Endodermal cell (in vitro differentiated cells): ENCODE data around the gene GLYATL3. TPM values are rescaled to one million over a fixed set of nuclear protein-coding genes. Genes with fewer than 3 reads are reported as not detected.

Experiments used
- DNase-seq: peaks from one replicate; pipeline ENCODE4 v3.0.0-alpha.2; 2017
- H3K27ac ChIP-seq: 2 replicates; pipeline ENCODE4 v1.5.1; 2013; ENCODE audit warnings: mild to moderate bottlenecking, low read depth, low read length, moderate library complexity
- H3K27me3 ChIP-seq: 2 replicates; pipeline ENCODE4 v1.6.1; 2013; ENCODE audit warnings: mild to moderate bottlenecking, low read length, moderate library complexity; ENCODE audit not compliant: insufficient read depth, control insufficient read depth, poor library complexity, severe bottlenecking
- H3K36me3 ChIP-seq: 2 replicates; pipeline ENCODE4 v1.7.0; 2013; ENCODE audit warnings: mild to moderate bottlenecking, low read length, moderate library complexity; ENCODE audit not compliant: control insufficient read depth, insufficient read depth
- H3K4me1 ChIP-seq: one replicate; pipeline ENCODE4 v1.7.0; 2013; ENCODE audit warnings: low read length; ENCODE audit not compliant: control insufficient read depth, insufficient read depth
- H3K4me3 ChIP-seq: 2 replicates; pipeline ENCODE4 v1.5.1; 2013; ENCODE audit warnings: mild to moderate bottlenecking, low read length, moderate library complexity
- H3K9ac ChIP-seq: 2 replicates; pipeline ENCODE4 v1.6.1; 2013; ENCODE audit warnings: mild to moderate bottlenecking, low read length, moderate library complexity; ENCODE audit not compliant: poor library complexity, severe bottlenecking; ENCODE audit errors: extremely low read depth
- H3K9me3 ChIP-seq: 2 replicates; pipeline ENCODE4 v1.6.1; 2013; ENCODE audit warnings: mild to moderate bottlenecking, low read length, moderate library complexity; ENCODE audit not compliant: control insufficient read depth
- H3K27ac Mint-ChIP-seq: 2 replicates; pipeline ENCODE4 v1.8.0; 2020; ENCODE audit warnings: mixed read lengths
- H3K27me3 Mint-ChIP-seq: 2 replicates; pipeline ENCODE4 v1.8.0; 2021; ENCODE audit warnings: mild to moderate bottlenecking, mixed read lengths; ENCODE audit not compliant: insufficient read depth
- H3K36me3 Mint-ChIP-seq: 2 replicates; pipeline ENCODE4 v1.8.0; 2020; ENCODE audit warnings: low read depth, mixed read lengths
- H3K4me1 Mint-ChIP-seq: 2 replicates; pipeline ENCODE4 v1.8.0; 2020; ENCODE audit warnings: mixed read lengths
- H3K4me3 Mint-ChIP-seq: 2 replicates; pipeline ENCODE4 v1.8.0; 2020; ENCODE audit warnings: mild to moderate bottlenecking, moderate library complexity, mixed read lengths
- H3K9me3 Mint-ChIP-seq: 2 replicates; pipeline ENCODE4 v1.8.0; 2020; ENCODE audit warnings: mild to moderate bottlenecking, mixed read lengths
- CTCF ChIP-seq: fragments of 200-600 bp; sonication (generic); conservative IDR thresholded peaks from 2 replicates; pipeline ENCODE4 v1.5.0; 2021; ENCODE audit warnings: antibody characterized with exemption, mild to moderate bottlenecking
- WGBS, 2 experiments: methylation state at CpG; one replicate each; pipeline versions ENCODE4 v1.1.5 to v1.1.7; 2013; ENCODE audit warnings: missing lambda C conversion rate in 2 of 2, mixed read lengths in 1 of 2; ENCODE audit not compliant: insufficient coverage in 1 of 2, insufficient read length in 1 of 2; 5-methylcytosine and 5-hydroxymethylcytosine counted together
- total RNA-seq, 2 donors: library from RNA; stranded (reverse); fragmentation: NEBNext Ultra II Directional in 1 of 2; extraction: Animal tissue kit (Norgen Biotek cat#: 25700) in 1 of 2; gene quantifications; 2 replicates in 1 of 2; 3 replicates in 1 of 2; pipeline ENCODE4 v1.2.1, GENCODE V29; 2021

Gene GLYATL3
- total RNA-seq, 2 donors from 2014 or later, result not detected

- H3K36me3 Mint-ChIP-seq, result no peaks in the 10 kb centered on the region
- no peak overlapping the region for H3K4me3 Mint-ChIP-seq
- peaks cover 12% of the 10 kb centered on the region for H3K27me3 Mint-ChIP-seq
- H3K4me1 Mint-ChIP-seq, result peaks cover 3% of the 10 kb centered on the region
- Histone ChIP-seq H3K9me3 (no peaks in the 10 kb centered on the region), H3K27me3 (no peaks in the 10 kb centered on the region), H3K27ac (no peak overlapping the region), H3K36me3 (no peaks in the 10 kb centered on the region), H3K4me3 (no peak overlapping the region), H3K4me1 (no peaks in the 10 kb centered on the region), H3K9ac (no peak overlapping the region)
- no peaks in the 10 kb centered on the region for H3K9me3 Mint-ChIP-seq
- H3K27ac Mint-ChIP-seq, result no peak overlapping the region
- no peak for DNase-seq
- TF ChIP-seq CTCF, result no peak
- 94% methylated on average over 2 of the region's 3 CpGs; no CpG with 5 or more reads in 1 of the 2 experiments for WGBS, 2 experiments
Observed at GRCh38 chr6:49539102-49539501, 39.4 kb downstream of the GLYATL3 start.

- DNase-seq, result no peak
- H3K36me3 ChIP-seq, result no peaks in the 10 kb centered on the region
- peaks cover 16% of the 10 kb centered on the region for H3K27me3 Mint-ChIP-seq
- no peak overlapping the region for H3K27ac Mint-ChIP-seq
- peaks cover 3% of the 10 kb centered on the region for H3K4me1 Mint-ChIP-seq
- no peaks in the 10 kb centered on the region for H3K4me1 ChIP-seq
- H3K27ac ChIP-seq, result no peak overlapping the region
- H3K4me3 ChIP-seq, result no peak overlapping the region
- H3K27me3 ChIP-seq, result no peaks in the 10 kb centered on the region
- no peaks in the 10 kb centered on the region for H3K9me3 Mint-ChIP-seq
- H3K9me3 ChIP-seq, result no peaks in the 10 kb centered on the region
- no peaks in the 10 kb centered on the region for H3K36me3 Mint-ChIP-seq
- H3K9ac ChIP-seq, result no peak overlapping the region
- no peak overlapping the region for H3K4me3 Mint-ChIP-seq
- no peak for TF ChIP-seq CTCF
Observed at GRCh38 chr6:49540614-49541013, 40.9 kb downstream of the GLYATL3 start.

- Histone ChIP-seq H3K4me3 (no peak overlapping the region), H3K27ac (no peak overlapping the region), H3K9me3 (no peaks in the 10 kb centered on the region), H3K27me3 (no peaks in the 10 kb centered on the region), H3K9ac (no peak overlapping the region), H3K36me3 (no peaks in the 10 kb centered on the region), H3K4me1 (no peaks in the 10 kb centered on the region)
- Mint-ChIP-seq H3K27me3 (peaks cover 21% of the 10 kb centered on the region), H3K4me1 (peaks cover 4% of the 10 kb centered on the region), H3K36me3 (no peaks in the 10 kb centered on the region), H3K27ac (no peak overlapping the region), H3K9me3 (no peaks in the 10 kb centered on the region), H3K4me3 (no peak overlapping the region)
- no peak for DNase-seq
- WGBS, 2 experiments, result 71 to 100% methylated on average over 1 of the region's 1 CpG
- no peak for TF ChIP-seq CTCF
Observed at GRCh38 chr6:49541210-49541724, 41.5 kb downstream of the GLYATL3 start.
